GM19043 (cell line): ENCODE data around the gene AVPI1.
A peak's percentile ranks its signal among the peaks of the same experiment; 100 is the strongest.
"Not testable (repeated sequence)": the region's sequence is repeated elsewhere in the genome, so short reads cannot be mapped to it uniquely, and the experiment has no call there.

Source experiments
- ATAC-seq: cut with Tn5 transposase; IDR thresholded peaks from one replicate; pipeline ENCODE4 v1.9.1; 2021; ENCODE audit warnings: low read depth; ENCODE audit not compliant: unreplicated experiment

AVPI1 gene

GRCh38 chr10:97642471-97643159, 44.4 kb downstream of the AVPI1 start:
- not testable (repeated sequence) for ATAC-seq

GRCh38 chr10:97640868-97641811, 45.9 kb downstream of the AVPI1 start:
- peak; percentile 11 for ATAC-seq

GRCh38 chr10:97640174-97640867, 46.7 kb downstream of the AVPI1 start, which contains the start of gene PI4K2A:
Gene PI4K2A (plus strand): TSS chr10:97640671. CDS start chr10:97640743, 72 bp downstream.
- peak; percentile 99 for ATAC-seq

- not testable (repeated sequence) for ATAC-seq
These were observed 48.0 kb downstream of the AVPI1 start for GRCh38 chr10:97639090-97639489.

- no peak for ATAC-seq
These were observed 51.5 kb downstream of the AVPI1 start for GRCh38 chr10:97635577-97635976.

GRCh38 chr10:97633921-97634320, 53.1 kb downstream of the AVPI1 start:
- no peak for ATAC-seq

GRCh38 chr10:97632949-97633884, 53.8 kb downstream of the AVPI1 start, which contains the start of gene MORN4:
Gene MORN4 (minus strand): TSS chr10:97633500. CDS start chr10:97619653, 13,847 bp downstream.
- peak; percentile 100 for ATAC-seq

GRCh38 chr10:97631098-97631497, 55.9 kb downstream of the AVPI1 start:
- ATAC-seq, result no peak

- ATAC-seq, result no peak
These were observed 57.8 kb downstream of the AVPI1 start for GRCh38 chr10:97629289-97629688.

GRCh38 chr10:97628228-97628627, 58.8 kb downstream of the AVPI1 start:
- ATAC-seq, result no peak

- ATAC-seq, result no peak
These were observed 59.3 kb downstream of the AVPI1 start for GRCh38 chr10:97627731-97628130.
